ENCODE measurements around the gene LXN. TPM values are rescaled to one million over a fixed set of nuclear protein-coding genes. Genes with fewer than 3 reads are reported as not detected.

LXN gene
- total RNA-seq, 2 experiments from 2014 or later = 4.8 to 9.0 TPM

DNA sequence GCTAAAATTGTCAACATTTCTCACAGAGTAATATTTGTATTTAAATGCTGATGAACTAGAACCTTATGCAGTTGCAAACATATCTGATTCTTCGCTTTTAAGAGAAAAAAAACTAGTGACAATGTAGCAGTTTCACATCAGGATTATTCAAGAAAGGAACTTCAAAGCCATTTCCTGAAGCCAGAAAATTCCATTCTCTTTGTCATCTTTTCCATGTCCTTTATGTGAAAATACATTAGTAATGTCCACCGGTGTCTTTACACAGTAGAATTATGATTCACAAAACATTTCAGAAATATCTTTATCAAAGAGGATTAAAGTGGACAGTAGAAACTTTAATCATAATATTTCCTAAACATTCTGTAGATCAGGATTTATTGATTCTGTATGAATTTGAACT, 12.7 kb upstream of the LXN start:
- H3K36me3 ChIP-seq (ENCODE audit: insufficient read depth, low read length) = peaks cover 51% of the 10 kb centered on the region
- CTCF ChIA-PET (ENCODE audit: unreplicated experiment) = no interaction called here

DNA sequence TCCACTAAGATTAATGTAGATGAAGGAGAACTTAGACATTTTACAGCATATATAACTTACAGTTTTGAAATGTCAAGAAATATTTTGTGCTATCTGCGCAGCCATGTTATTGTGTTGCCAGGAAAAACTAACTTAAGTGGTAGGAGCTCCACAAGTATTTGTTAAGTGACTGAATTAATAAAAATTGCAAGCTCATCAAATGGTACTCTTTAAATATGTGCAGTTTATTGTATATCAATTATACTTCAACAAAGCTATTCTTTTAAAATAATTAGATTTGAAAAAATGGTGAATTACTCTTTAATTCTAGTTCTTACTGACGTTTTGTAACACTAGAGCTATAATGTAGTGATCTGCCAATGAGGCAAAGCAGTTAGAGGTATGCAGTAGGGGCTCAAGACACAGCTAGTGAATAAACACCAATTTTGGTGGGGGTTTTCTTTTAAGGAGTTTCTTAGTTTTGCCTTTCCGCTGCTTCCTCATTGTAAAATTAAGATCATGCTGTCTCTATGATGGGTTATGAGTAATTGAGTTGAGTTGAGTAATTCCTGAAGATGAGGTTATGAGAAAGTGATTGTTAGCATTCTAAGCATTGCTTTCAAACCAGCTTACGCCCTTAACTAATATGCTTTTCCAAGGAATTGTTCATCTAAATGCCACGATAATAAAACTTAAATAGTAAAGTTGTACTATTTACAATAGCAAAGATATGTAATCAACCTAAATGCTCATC, 10.9 kb upstream of the LXN start:
- intact Hi-C loops (cut with micrococcal nuclease; ENCODE audit: unreplicated experiment) = no loop called here
- no peak overlapping the region for H3K4me2 ChIP-seq (ENCODE audit: low read length)
- CTCF ChIA-PET (ENCODE audit: unreplicated experiment) = no interaction called here
- no peak for TF ChIP-seq EZH2phosphoT487 (IDR thresholded peaks at IDR 0.05; ENCODE audit: borderline replicate concordance, low read depth, low read length)
- TF ChIP-seq, protein P1, sequence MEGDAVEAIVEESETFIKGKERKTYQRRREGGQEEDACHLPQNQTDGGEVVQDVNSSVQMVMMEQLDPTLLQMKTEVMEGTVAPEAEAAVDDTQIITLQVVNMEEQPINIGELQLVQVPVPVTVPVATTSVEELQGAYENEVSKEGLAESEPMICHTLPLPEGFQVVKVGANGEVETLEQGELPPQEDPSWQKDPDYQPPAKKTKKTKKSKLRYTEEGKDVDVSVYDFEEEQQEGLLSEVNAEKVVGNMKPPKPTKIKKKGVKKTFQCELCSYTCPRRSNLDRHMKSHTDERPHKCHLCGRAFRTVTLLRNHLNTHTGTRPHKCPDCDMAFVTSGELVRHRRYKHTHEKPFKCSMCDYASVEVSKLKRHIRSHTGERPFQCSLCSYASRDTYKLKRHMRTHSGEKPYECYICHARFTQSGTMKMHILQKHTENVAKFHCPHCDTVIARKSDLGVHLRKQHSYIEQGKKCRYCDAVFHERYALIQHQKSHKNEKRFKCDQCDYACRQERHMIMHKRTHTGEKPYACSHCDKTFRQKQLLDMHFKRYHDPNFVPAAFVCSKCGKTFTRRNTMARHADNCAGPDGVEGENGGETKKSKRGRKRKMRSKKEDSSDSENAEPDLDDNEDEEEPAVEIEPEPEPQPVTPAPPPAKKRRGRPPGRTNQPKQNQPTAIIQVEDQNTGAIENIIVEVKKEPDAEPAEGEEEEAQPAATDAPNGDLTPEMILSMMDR (conservative IDR thresholded peaks at IDR 0.05; ENCODE audit: low read length) = no peak
- no peaks in the 10 kb centered on the region for H3K9me2 ChIP-seq (ENCODE audit: insufficient read depth, low read length)
- no TSS peak for BruUV-seq (replicated peaks)
- no peaks in the 10 kb centered on the region for H3K9me3 ChIP-seq (ENCODE audit: low read length)
- H2AFZ ChIP-seq (ENCODE audit: low read length) = no peak overlapping the region
- DNase-seq (ENCODE audit: low spot score) = no peak
- H3K4me1 ChIP-seq (ENCODE audit: insufficient read depth, low read length, poor library complexity, severe bottlenecking) = no peaks in the 10 kb centered on the region
- no peaks in the 10 kb centered on the region for H4K20me1 ChIP-seq (ENCODE audit: insufficient read depth, low read length)
- H3K36me3 ChIP-seq (ENCODE audit: insufficient read depth, low read length) = peaks cover 53% of the 10 kb centered on the region
- H3K79me2 ChIP-seq (ENCODE audit: insufficient read depth, low read depth, low read length) = no peaks in the 10 kb centered on the region
- POLR2A ChIA-PET = interaction anchor here (0.6 to 1.1 kb wide), 3 partner anchors 9 to 686 kb away, joined by 3 to 6 read pairs (median 3); no protein-coding TSS in a partner anchor
- no peak overlapping the region for H3K4me3 ChIP-seq (ENCODE audit: low read depth, low read length, poor library complexity, severe bottlenecking)
- no peak overlapping the region for H3K27ac ChIP-seq (ENCODE audit: low read depth, low read length, poor library complexity, severe bottlenecking)

More for the DNA sequence above, 12.7 kb upstream of the LXN start:
- Histone ChIP-seq H2AFZ (ENCODE audit: low read length) (no peak overlapping the region), H3K27ac (ENCODE audit: low read depth, low read length, poor library complexity, severe bottlenecking) (no peak overlapping the region), H3K4me2 (ENCODE audit: low read length) (no peak overlapping the region), H4K20me1 (ENCODE audit: insufficient read depth, low read length) (no peaks in the 10 kb centered on the region), H3K4me3 (ENCODE audit: low read depth, low read length, poor library complexity, severe bottlenecking) (no peak overlapping the region), H3K9me2 (ENCODE audit: insufficient read depth, low read length) (no peaks in the 10 kb centered on the region), H3K4me1 (ENCODE audit: insufficient read depth, low read length, poor library complexity, severe bottlenecking) (no peaks in the 10 kb centered on the region), H3K79me2 (ENCODE audit: insufficient read depth, low read depth, low read length) (no peaks in the 10 kb centered on the region), H3K9me3 (ENCODE audit: low read length) (no peaks in the 10 kb centered on the region)
- POLR2A ChIA-PET = interaction anchor here (0.5 kb wide), 1 partner anchor 352 kb away, joined by 3 read pairs; no protein-coding TSS in a partner anchor
- TF ChIP-seq, protein P1 (conservative IDR thresholded peaks at IDR 0.05; ENCODE audit: low read length) = no peak
- TF ChIP-seq EZH2phosphoT487 (IDR thresholded peaks at IDR 0.05; ENCODE audit: borderline replicate concordance, low read depth, low read length) = no peak
- intact Hi-C loops (cut with micrococcal nuclease; ENCODE audit: unreplicated experiment) = no loop called here
- BruUV-seq (replicated peaks) = no TSS peak
- no peak for DNase-seq (ENCODE audit: low spot score)

DNA sequence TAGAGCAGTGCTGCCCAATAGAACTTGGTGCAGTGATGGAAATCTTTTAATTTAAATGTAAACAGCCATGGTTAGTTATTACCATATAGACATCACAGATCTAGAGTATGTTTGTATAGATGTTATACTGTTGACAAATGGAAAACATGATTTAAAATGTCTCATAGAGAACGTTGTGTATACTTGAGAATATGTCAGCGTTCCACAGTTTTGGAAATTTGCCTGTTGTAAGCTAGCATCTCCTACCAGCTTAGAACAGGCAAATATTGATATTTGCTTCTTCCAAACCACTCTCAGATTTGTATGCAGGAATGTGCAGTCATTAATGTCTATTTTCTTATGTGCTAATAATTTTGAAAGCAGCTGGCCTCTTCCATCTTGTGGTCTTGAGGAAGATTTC, 8.4 kb upstream of the LXN start:
- Histone ChIP-seq H3K27ac (ENCODE audit: low read depth, low read length, poor library complexity, severe bottlenecking) (no peak overlapping the region), H3K36me3 (ENCODE audit: insufficient read depth, low read length) (peaks cover 60% of the 10 kb centered on the region), H3K79me2 (ENCODE audit: insufficient read depth, low read depth, low read length) (no peaks in the 10 kb centered on the region), H3K4me2 (ENCODE audit: low read length) (no peak overlapping the region), H3K9me3 (ENCODE audit: low read length) (no peaks in the 10 kb centered on the region), H3K4me1 (ENCODE audit: insufficient read depth, low read length, poor library complexity, severe bottlenecking) (no peaks in the 10 kb centered on the region), H2AFZ (ENCODE audit: low read length) (no peak overlapping the region), H3K9me2 (ENCODE audit: insufficient read depth, low read length) (no peaks in the 10 kb centered on the region), H3K4me3 (ENCODE audit: low read depth, low read length, poor library complexity, severe bottlenecking) (no peak overlapping the region), H4K20me1 (ENCODE audit: insufficient read depth, low read length) (no peaks in the 10 kb centered on the region)
- DNase-seq (ENCODE audit: low spot score) = no peak
- TF ChIP-seq EZH2phosphoT487 (IDR thresholded peaks at IDR 0.05; ENCODE audit: borderline replicate concordance, low read depth, low read length) = no peak
- TF ChIP-seq, protein P1 (conservative IDR thresholded peaks at IDR 0.05; ENCODE audit: low read length) = no peak
- intact Hi-C loops (cut with micrococcal nuclease; ENCODE audit: unreplicated experiment) = no loop called here
- ChIA-PET POLR2A (interaction anchor here (0.6 to 1.0 kb wide), 2 partner anchors 15 to 261 kb away, joined by 3 to 5 read pairs; no protein-coding TSS in a partner anchor), CTCF (ENCODE audit: unreplicated experiment) (no interaction called here)
- no TSS peak for BruUV-seq (replicated peaks)

Measured in OCI-LY7 (cell line).